GM18867 (cell line): ENCODE data around the gene SPATC1L.

Experiments used
- ATAC-seq: cut with Tn5 transposase; IDR thresholded peaks from one replicate; pipeline ENCODE4 v1.9.1; 2021; ENCODE audit warnings: mild to moderate bottlenecking, moderate library complexity; ENCODE audit not compliant: unreplicated experiment

Gene SPATC1L

GRCh38 chr21:46215436-46216131 is 31.3 kb upstream of the SPATC1L start:
- ATAC-seq = no peak

GRCh38 chr21:46214478-46215340 is 30.4 kb upstream of the SPATC1L start:
- no peak for ATAC-seq

- ATAC-seq = no peak
Measured at GRCh38 chr21:46213620-46214286, 29.5 kb upstream of the SPATC1L start.

GRCh38 chr21:46212721-46213484 is 28.6 kb upstream of the SPATC1L start:
- ATAC-seq = no peak

GRCh38 chr21:46211786-46212720 is 27.8 kb upstream of the SPATC1L start:
- ATAC-seq = no peak

- no peak for ATAC-seq
Measured at GRCh38 chr21:46211376-46211775, 27.1 kb upstream of the SPATC1L start.

GRCh38 chr21:46210378-46211136 is 26.3 kb upstream of the SPATC1L start:
- ATAC-seq = no peak

GRCh38 chr21:46208761-46209721 is 24.8 kb upstream of the SPATC1L start:
- no peak for ATAC-seq

- ATAC-seq = no peak
Measured at GRCh38 chr21:46207920-46208591, 23.8 kb upstream of the SPATC1L start.

GRCh38 chr21:46207006-46207919 is 23.0 kb upstream of the SPATC1L start:
- no peak for ATAC-seq

- no peak for ATAC-seq
Measured at GRCh38 chr21:46206163-46207005, 22.1 kb upstream of the SPATC1L start.

- no peak for ATAC-seq
Measured at GRCh38 chr21:46205766-46206162, 21.5 kb upstream of the SPATC1L start.

GRCh38 chr21:46205166-46205565 is 20.9 kb upstream of the SPATC1L start:
- no peak for ATAC-seq

GRCh38 chr21:46203203-46203600 is 18.9 kb upstream of the SPATC1L start:
- no peak for ATAC-seq

GRCh38 chr21:46202592-46203202 is 18.4 kb upstream of the SPATC1L start:
- no peak for ATAC-seq
